Motor neuron (in vitro differentiated cells): ENCODE results near the gene ERF. TPM values are rescaled to one million over a fixed set of nuclear protein-coding genes. Genes with fewer than 3 reads are reported as not detected.

Experiments
- ATAC-seq, 8 experiments: fragments of 200-7000 bp; cut with Tn5 transposase; replicated peaks in 6 of 8; 2 replicates each; pipeline ENCODE4 v1.8.0; 2021; ENCODE audit warnings: mild to moderate bottlenecking in 8 of 8, moderate library complexity in 8 of 8
- H3K27ac ChIP-seq, 2 donors: fragments of 250-450 bp; sonication (Bioruptor Pico); 2 replicates each; pipeline ENCODE4 v1.9.0; 2021; ENCODE audit warnings: antibody characterized with exemption in 2 of 2, mild to moderate bottlenecking in 2 of 2, moderate library complexity in 1 of 2
- H3K4me1 ChIP-seq, 2 donors: fragments of 250-450 bp; sonication (Bioruptor Pico); replicated peaks in 1 of 2; 2 replicates each; pipeline ENCODE4 v1.6.1; 2021; ENCODE audit warnings: antibody characterized with exemption in 2 of 2, mild to moderate bottlenecking in 2 of 2, moderate library complexity in 1 of 2
- H3K4me3 ChIP-seq, 5 donors: fragments of 250-450 bp; sonication (Bioruptor Pico); 2 replicates each; pipeline ENCODE4 v1.9.0; 2021; ENCODE audit warnings: antibody characterized with exemption in 5 of 5, mild to moderate bottlenecking in 5 of 5, moderate library complexity in 4 of 5
- WGBS, 10 experiments: fragments of 450-650 bp; shearing (Covaris generic); methylation state at CpG; one replicate each; pipeline ENCODE4 v1.0.0; 2022; 5-methylcytosine and 5-hydroxymethylcytosine counted together
- in situ Hi-C, 9 experiments: fragments of 400-800 bp; cut with MboI; loops; one replicate each; pipeline ENCODE4 v1.15.0; 2021; ENCODE audit warnings: low sequenced_read_pairs in 9 of 9, low pct_unique_long_range_greater_than_20kb in 2 of 9; ENCODE audit not compliant: unreplicated experiment in 9 of 9
- total RNA-seq, 8 experiments: library from RNA; unstranded; fragments of 300-600 nt; gene quantifications; 2 replicates each; pipeline versions ENCODE4 v1.2.3 to v1.2.4, GENCODE V29; 2022

ERF gene
- total RNA-seq, 8 experiments from 2014 or later = 8.4 to 55.4 (median 17.4) TPM

GRCh38 chr19:42276821-42277220 is 21.9 kb upstream of the ERF start:
- no peak overlapping the region for H3K27ac ChIP-seq
- in situ Hi-C loops = no loop called here
- 85 to 94% methylated on average over 3 to 4 of the region's 4 CpGs; no CpG with 5 or more reads in 8 of the 10 experiments for WGBS, 10 experiments
- no peak for ATAC-seq
- H3K4me3 ChIP-seq = no peak overlapping the region
- H3K4me1 ChIP-seq = peaks cover 25 to 27% of the 10 kb centered on the region in 2 donors

GRCh38 chr19:42276284-42276683 is 21.4 kb upstream of the ERF start:
- in situ Hi-C loops = no loop called here
- 40 to 100% (median 100%) methylated on average over 1 to 3 of the region's 3 CpGs; no CpG with 5 or more reads in 5 of the 10 experiments for WGBS, 10 experiments

GRCh38 chr19:42275517-42275916 is 20.6 kb upstream of the ERF start:
- ATAC-seq = no peak
- H3K27ac ChIP-seq = no peak overlapping the region
- in situ Hi-C loops = no loop called here
- WGBS, 10 experiments = 67 to 100% (median 89%) methylated on average over 1 to 2 of the region's 3 CpGs; no CpG with 5 or more reads in 4 of the 10 experiments
- peaks cover 23% of the 10 kb centered on the region in 2 donors for H3K4me1 ChIP-seq
- H3K4me3 ChIP-seq = no peak overlapping the region

More at GRCh38 chr19:42276284-42276683, 21.4 kb upstream of the ERF start:
- H3K4me1 ChIP-seq = peaks cover 21% of the 10 kb centered on the region in 2 donors
- H3K27ac ChIP-seq = no peak overlapping the region
- ATAC-seq = no peak
- H3K4me3 ChIP-seq = no peak overlapping the region

GRCh38 chr19:42275103-42275502 is 20.2 kb upstream of the ERF start:
- WGBS, 10 experiments = 54 to 100% (median 76%) methylated on average over 1 to 3 of the region's 7 CpGs; no CpG with 5 or more reads in 4 of the 10 experiments
- H3K27ac ChIP-seq = no peak overlapping the region
- H3K4me3 ChIP-seq = no peak overlapping the region
- in situ Hi-C loops = no loop called here
- peaks cover 27 to 28% of the 10 kb centered on the region in 2 donors for H3K4me1 ChIP-seq
- no peak for ATAC-seq

- in situ Hi-C loops = no loop called here
- WGBS, 10 experiments = 88% methylated on average over 3 of the region's 22 CpGs; no CpG with 5 or more reads in 9 of the 10 experiments
- no peak overlapping the region for H3K4me3 ChIP-seq
- H3K27ac ChIP-seq = no peak overlapping the region
- H3K4me1 ChIP-seq = peaks cover 25 to 26% of the 10 kb centered on the region in 2 donors
- ATAC-seq = no peak
These were observed 19.2 kb upstream of the ERF start for GRCh38 chr19:42274065-42274682.

- H3K27ac ChIP-seq = no peak overlapping the region
- WGBS, 10 experiments = 80 to 95% (median 89%) methylated on average over 1 to 9 of the region's 43 CpGs; no CpG with 5 or more reads in 6 of the 10 experiments
- in situ Hi-C loops = no loop called here
- peaks cover 19 to 21% of the 10 kb centered on the region in 2 donors for H3K4me1 ChIP-seq
- no peak for ATAC-seq
- no peak overlapping the region for H3K4me3 ChIP-seq
These were observed 18.6 kb upstream of the ERF start for GRCh38 chr19:42273407-42274064.

GRCh38 chr19:42272989-42273406 is 18.1 kb upstream of the ERF start:
- in situ Hi-C loops = no loop called here
- Histone ChIP-seq H3K27ac (no peak overlapping the region), H3K4me3 (no peak overlapping the region), H3K4me1 (peaks cover 18% of the 10 kb centered on the region in 2 donors)
- no peak for ATAC-seq
- WGBS, 10 experiments = 81 to 100% (median 93%) methylated on average over 1 to 15 of the region's 23 CpGs; no CpG with 5 or more reads in 5 of the 10 experiments

GRCh38 chr19:42272535-42272897 is 17.6 kb upstream of the ERF start:
- H3K4me1 ChIP-seq = peaks cover 13 to 15% of the 10 kb centered on the region in 2 donors
- in situ Hi-C loops = no loop called here
- H3K27ac ChIP-seq = no peak overlapping the region
- WGBS, 10 experiments = 60 to 94% methylated on average over 1 to 7 of the region's 9 CpGs; no CpG with 5 or more reads in 8 of the 10 experiments
- no peak for ATAC-seq
- no peak overlapping the region for H3K4me3 ChIP-seq

GRCh38 chr19:42271861-42272534 is 17.1 kb upstream of the ERF start:
- 83 to 100% (median 90%) methylated on average over 3 to 15 of the region's 35 CpGs; no CpG with 5 or more reads in 6 of the 10 experiments for WGBS, 10 experiments

GRCh38 chr19:42271045-42271419 is 16.1 kb upstream of the ERF start:
- Histone ChIP-seq H3K4me1 (peaks cover 9 to 14% of the 10 kb centered on the region in 2 donors), H3K27ac (no peak overlapping the region), H3K4me3 (peak overlapping the region in 1 of 5 donors; percentile 43)
- 17 to 100% (median 71%) methylated on average over 1 to 2 of the region's 3 CpGs; no CpG with 5 or more reads in 5 of the 10 experiments for whole genome bisulfite sequencing, 10 experiments
- ATAC-seq = no peak
- in situ Hi-C loops = no loop called here

More at GRCh38 chr19:42271861-42272534, 17.1 kb upstream of the ERF start:
- Histone ChIP-seq H3K4me1 (peaks cover 9 to 14% of the 10 kb centered on the region in 2 donors), H3K4me3 (no peak overlapping the region), H3K27ac (no peak overlapping the region)
- in situ Hi-C loops = no loop called here
- ATAC-seq = no peak

GRCh38 chr19:42270346-42271044 is 15.6 kb upstream of the ERF start:
- peak overlapping the region; percentile 40 to 81 (median 46) for H3K4me3 ChIP-seq
- in situ Hi-C loops = no loop called here
- WGBS, 10 experiments = 0 to 90% (median 75%) methylated on average over 1 to 3 of the region's 18 CpGs; no CpG with 5 or more reads in 6 of the 10 experiments
- ATAC-seq = peak in 2 of 8 experiments; percentile 3 to 4
- peak overlapping the region in 1 of 2 donors; percentile 66 for H3K27ac ChIP-seq
- H3K4me1 ChIP-seq = peaks cover 9 to 14% of the 10 kb centered on the region in 2 donors

GRCh38 chr19:42269478-42270345 is 14.8 kb upstream of the ERF start:
- WGBS, 10 experiments = 0 to 100% (median 72%) methylated on average over 1 to 6 of the region's 10 CpGs; no CpG with 5 or more reads in 4 of the 10 experiments
- H3K4me1 ChIP-seq = peaks cover 9 to 14% of the 10 kb centered on the region in 2 donors
- in situ Hi-C loops = no loop called here
- ATAC-seq = no peak
- H3K4me3 ChIP-seq = peak overlapping the region; percentile 40 to 81 (median 46)
- H3K27ac ChIP-seq = peak overlapping the region; percentile 66 to 67
